OCI-LY7 (cell line): ENCODE results near the gene RAD9A. TPM values are rescaled to one million over a fixed set of nuclear protein-coding genes. Genes with fewer than 3 reads are reported as not detected.

Source experiments
- BruUV-seq: library from RNA; stranded (reverse); fragments of 400-500 nt; replicated peaks from 2 replicates; lab custom pipeline; 2021; lab: Mats Ljungman, UMichigan
- CTCF ChIA-PET: fragments of 300-600 bp; sonication (Branson Sonifier 250); formaldehyde crosslinking; loops from one replicate; lab custom pipeline; 2022; ENCODE audit warnings: antibody characterized with exemption; ENCODE audit not compliant: unreplicated experiment; lab: Charles Lee
- POLR2A ChIA-PET: fragments of 300-600 bp; sonication (Branson Sonifier 250); formaldehyde crosslinking; loops from one replicate; lab custom pipeline; 2022; ENCODE audit warnings: antibody characterized with exemption; lab: Charles Lee
- DNase-seq: peaks from one replicate; pipeline ENCODE4 v3.0.0-alpha.2; 2015; ENCODE audit warnings: low spot score
- H2AFZ ChIP-seq: fragments of 200-600 bp; sonication (generic), shearing (Covaris generic); 2 replicates; pipeline ENCODE4 v1.6.1; 2014; ENCODE audit warnings: mild to moderate bottlenecking, antibody characterized with exemption, low read length, moderate library complexity
- H3K27ac ChIP-seq: fragments of 200-600 bp; sonication (generic); 2 replicates; pipeline ENCODE4 v1.5.1; 2014; ENCODE audit warnings: mixed run types, low read depth, mild to moderate bottlenecking, moderate library complexity, low read length, inconsistent platforms; ENCODE audit not compliant: poor library complexity, severe bottlenecking
- H3K36me3 ChIP-seq: fragments of 200-600 bp; sonication (generic); 2 replicates; pipeline ENCODE4 v1.6.1; 2014; ENCODE audit warnings: mild to moderate bottlenecking, antibody characterized with exemption, low read length, moderate library complexity, mixed read lengths; ENCODE audit not compliant: insufficient read depth
- H3K4me1 ChIP-seq: fragments of 200-600 bp; sonication (generic); 2 replicates; pipeline ENCODE4 v1.5.1; 2014; ENCODE audit warnings: mild to moderate bottlenecking, low read length; ENCODE audit not compliant: insufficient read depth, poor library complexity, severe bottlenecking
- H3K4me2 ChIP-seq: fragments of 200-600 bp; sonication (generic); 2 replicates; pipeline ENCODE4 v1.6.1; 2014; ENCODE audit warnings: mild to moderate bottlenecking, low read length
- H3K4me3 ChIP-seq: fragments of 200-600 bp; sonication (generic); 2 replicates; pipeline ENCODE4 v1.5.1; 2014; ENCODE audit warnings: mild to moderate bottlenecking, low read depth, low read length; ENCODE audit not compliant: poor library complexity, severe bottlenecking
- H3K79me2 ChIP-seq: fragments of 200-600 bp; sonication (generic); 2 replicates; pipeline ENCODE4 v1.6.1; 2016; ENCODE audit warnings: low read depth, mild to moderate bottlenecking, low read length, moderate library complexity, mixed read lengths; ENCODE audit not compliant: insufficient read depth
- H3K9me2 ChIP-seq: fragments of 200-600 bp; sonication (generic); 2 replicates; pipeline ENCODE4 v1.6.1; 2016; ENCODE audit warnings: mild to moderate bottlenecking, low read length, mixed read lengths; ENCODE audit not compliant: insufficient read depth
- H3K9me3 ChIP-seq: fragments of 200-600 bp; sonication (generic); 2 replicates; pipeline ENCODE4 v1.6.1; 2014; ENCODE audit warnings: mild to moderate bottlenecking, mixed run types, low read length, mixed read lengths
- H4K20me1 ChIP-seq: fragments of 200-600 bp; sonication (generic); 2 replicates; pipeline ENCODE4 v1.6.1; 2014; ENCODE audit warnings: mild to moderate bottlenecking, antibody characterized with exemption, low read length, moderate library complexity, mixed read lengths; ENCODE audit not compliant: insufficient read depth
- CTCF ChIP-seq: fragments of 200-600 bp; sonication (generic); conservative IDR thresholded peaks from 2 replicates; pipeline ENCODE4 v1.5.1; 2014; ENCODE audit warnings: mild to moderate bottlenecking, antibody characterized with exemption, low read length, moderate library complexity, mixed read lengths
- EZH2phosphoT487 ChIP-seq: fragments of 200-600 bp; sonication (generic); IDR thresholded peaks from 2 replicates; pipeline ENCODE4 v1.6.1; 2018; ENCODE audit warnings: low read depth, borderline replicate concordance, mild to moderate bottlenecking, mixed run types, antibody characterized with exemption, low read length, moderate library complexity, mixed read lengths
- intact Hi-C: fragments of 100-400 bp; cut with micrococcal nuclease; formaldehyde crosslinking; loops from one replicate; pipeline ENCODE4 v1.10.0; 2022; ENCODE audit not compliant: unreplicated experiment
- total RNA-seq, 2 experiments: library from RNA; depleted of rRNA in 1 of 2; stranded (reverse); fragments of >200 nt in 1 of 2; shearing (Covaris generic) in 1 of 2; gene quantifications; 2 replicates each; pipeline ENCODE4 v1.2.3, GENCODE V29; 2014 to 2022

Gene RAD9A
- total RNA-seq, 2 experiments from 2014 or later = 51.0 to 62.2 TPM

GRCh38 chr11:67436459-67437081 is 44.8 kb downstream of the RAD9A start:
- Histone ChIP-seq H3K4me1 (peaks cover 75% of the 10 kb centered on the region), H3K9me3 (no peaks in the 10 kb centered on the region), H2AFZ (no peak overlapping the region), H3K9me2 (no peaks in the 10 kb centered on the region), H3K27ac (peak overlapping the region; percentile 94), H3K79me2 (peaks cover 29% of the 10 kb centered on the region), H3K36me3 (peaks cover 66% of the 10 kb centered on the region), H3K4me3 (peak overlapping the region; percentile 81), H4K20me1 (peaks cover 12% of the 10 kb centered on the region), H3K4me2 (peak overlapping the region; percentile 97)
- intact Hi-C loops = loop anchor here (1.0 to 2.0 kb wide), 4 partner anchors 28 to 70 kb away; partner anchors contain the start of gene TMEM134
- DNase-seq = peak; percentile 91
- POLR2A ChIA-PET = interaction anchor here (0.6 to 3.6 kb wide), 9 partner anchors 13 to 208 kb away, joined by 3 to 38 read pairs (median 18); partner anchors contain the start of genes PPP1CA, TBC1D10C and TMEM134
- CTCF ChIA-PET = interaction anchor here (0.5 kb wide), 2 partner anchors 42 to 1856 kb away, joined by 3 to 4 read pairs; no protein-coding TSS in a partner anchor
- TF ChIP-seq EZH2phosphoT487 = no peak
- no peak for TF ChIP-seq CTCF
- BruUV-seq = no TSS peak

GRCh38 chr11:67437082-67437808 is 45.5 kb downstream of the RAD9A start, which contains the start of gene PTPRCAP:
Gene PTPRCAP, minus strand, starts transcription at chr11:67437682. Its CDS starts 63 bp downstream, at chr11:67437619.
- peak within 1 kb of the TSS; percentile 81 for H3K4me3 ChIP-seq
- no peaks in the 10 kb centered on the region for H3K9me2 ChIP-seq
- H3K4me2 ChIP-seq = peak within 1 kb of the TSS; percentile 97
- CTCF ChIA-PET = interaction anchor here (0.6 to 1.0 kb wide), 3 partner anchors 12 to 84 kb away, joined by 3 to 11 read pairs (median 3); no protein-coding TSS in a partner anchor
- POLR2A ChIA-PET = interaction anchor here (0.6 to 3.6 kb wide), 16 partner anchors 8 to 207 kb away, joined by 3 to 38 read pairs (median 6); partner anchors contain the start of genes PPP1CA, RAD9A, RPS6KB2 and TBC1D10C
- no peaks in the 10 kb centered on the region for H3K9me3 ChIP-seq
- BruUV-seq = no TSS peak
- intact Hi-C loops = loop anchor here (1.0 to 2.0 kb wide), 4 partner anchors 27 to 69 kb away; partner anchors contain the start of gene TMEM134
- peaks cover 29% of the 10 kb centered on the region for H3K79me2 ChIP-seq
- TF ChIP-seq CTCF = no peak
- no peak for TF ChIP-seq EZH2phosphoT487
- no peak within 1 kb of the TSS for H2AFZ ChIP-seq
- peaks cover 82% of the 10 kb centered on the region for H3K4me1 ChIP-seq
- H3K36me3 ChIP-seq = peaks cover 59% of the 10 kb centered on the region
- H4K20me1 ChIP-seq = peaks cover 12% of the 10 kb centered on the region
- peak within 1 kb of the TSS; percentile 94 for H3K27ac ChIP-seq
- peak; percentile 89 for DNase-seq
